Coronary artery (tissue), 2 donors: ENCODE measurements around the gene AUH.

Experiments used
- DNase-seq: peaks from one replicate; pipeline ENCODE4 v3.0.0-alpha.2; 2017; ENCODE audit warnings: low spot score
- H3K27ac ChIP-seq, 2 donors: fragments of 200-600 bp; sonication (generic); one replicate each; pipeline ENCODE4 v1.5.1; 2016 to 2019
- H3K4me3 ChIP-seq: fragments of 200-600 bp; sonication (generic); 2 replicates; pipeline ENCODE4 v1.5.1; 2016; ENCODE audit warnings: mild to moderate bottlenecking, moderate library complexity
- TF ChIP-seq, protein P1 (sequence below): fragments of 200-600 bp; sonication (generic); IDR thresholded peaks from one replicate; pipeline ENCODE4 v1.5.1; 2019; ENCODE audit warnings: antibody characterized with exemption

Gene AUH

DNA sequence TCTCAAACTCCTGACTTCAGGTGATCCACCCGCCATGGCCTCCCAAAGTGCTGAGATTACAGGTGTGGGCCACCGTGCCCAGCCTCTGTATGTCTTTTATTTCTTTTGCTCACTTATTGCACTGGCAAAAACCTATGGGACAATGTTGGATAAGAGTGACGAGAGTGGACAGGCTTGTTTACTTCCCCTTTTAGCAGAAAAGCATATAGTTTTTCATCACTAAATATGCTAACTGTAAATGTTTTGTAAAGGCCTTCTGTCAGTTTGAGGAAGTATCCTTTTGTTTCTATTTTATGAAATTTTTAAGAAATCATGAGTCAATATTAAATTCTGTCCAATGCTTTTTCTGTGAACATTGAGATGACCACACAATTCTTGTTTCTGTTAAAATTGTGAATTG lies 103.3 kb downstream of the AUH start:
- TF ChIP-seq, protein P1, sequence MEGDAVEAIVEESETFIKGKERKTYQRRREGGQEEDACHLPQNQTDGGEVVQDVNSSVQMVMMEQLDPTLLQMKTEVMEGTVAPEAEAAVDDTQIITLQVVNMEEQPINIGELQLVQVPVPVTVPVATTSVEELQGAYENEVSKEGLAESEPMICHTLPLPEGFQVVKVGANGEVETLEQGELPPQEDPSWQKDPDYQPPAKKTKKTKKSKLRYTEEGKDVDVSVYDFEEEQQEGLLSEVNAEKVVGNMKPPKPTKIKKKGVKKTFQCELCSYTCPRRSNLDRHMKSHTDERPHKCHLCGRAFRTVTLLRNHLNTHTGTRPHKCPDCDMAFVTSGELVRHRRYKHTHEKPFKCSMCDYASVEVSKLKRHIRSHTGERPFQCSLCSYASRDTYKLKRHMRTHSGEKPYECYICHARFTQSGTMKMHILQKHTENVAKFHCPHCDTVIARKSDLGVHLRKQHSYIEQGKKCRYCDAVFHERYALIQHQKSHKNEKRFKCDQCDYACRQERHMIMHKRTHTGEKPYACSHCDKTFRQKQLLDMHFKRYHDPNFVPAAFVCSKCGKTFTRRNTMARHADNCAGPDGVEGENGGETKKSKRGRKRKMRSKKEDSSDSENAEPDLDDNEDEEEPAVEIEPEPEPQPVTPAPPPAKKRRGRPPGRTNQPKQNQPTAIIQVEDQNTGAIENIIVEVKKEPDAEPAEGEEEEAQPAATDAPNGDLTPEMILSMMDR: no peak
- H3K27ac ChIP-seq: no peak overlapping the region
- DNase-seq: no peak
- H3K4me3 ChIP-seq: no peak overlapping the region

DNA sequence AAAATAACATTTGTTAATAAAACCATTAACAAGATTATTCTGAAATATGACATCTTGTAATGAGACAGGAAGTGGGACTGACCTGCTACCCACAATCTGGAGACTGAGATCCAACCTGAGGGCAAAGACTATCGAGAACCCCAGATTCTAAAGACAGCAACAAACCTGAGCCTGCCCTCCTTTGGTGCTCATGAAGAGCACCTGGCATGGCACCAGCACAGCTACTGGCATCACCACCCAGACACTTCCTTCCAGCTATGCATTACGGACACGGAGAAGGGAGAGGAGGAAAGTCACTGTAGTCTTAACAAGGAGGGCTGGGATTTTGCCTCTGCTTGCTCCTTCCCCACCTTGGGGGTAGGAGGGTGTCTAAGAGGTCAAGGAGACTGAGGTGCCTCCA lies 105.5 kb downstream of the AUH start:
- no peak for DNase-seq
- Histone ChIP-seq H3K4me3 (no peak overlapping the region), H3K27ac (no peak overlapping the region)
- TF ChIP-seq, protein P1: no peak

DNA sequence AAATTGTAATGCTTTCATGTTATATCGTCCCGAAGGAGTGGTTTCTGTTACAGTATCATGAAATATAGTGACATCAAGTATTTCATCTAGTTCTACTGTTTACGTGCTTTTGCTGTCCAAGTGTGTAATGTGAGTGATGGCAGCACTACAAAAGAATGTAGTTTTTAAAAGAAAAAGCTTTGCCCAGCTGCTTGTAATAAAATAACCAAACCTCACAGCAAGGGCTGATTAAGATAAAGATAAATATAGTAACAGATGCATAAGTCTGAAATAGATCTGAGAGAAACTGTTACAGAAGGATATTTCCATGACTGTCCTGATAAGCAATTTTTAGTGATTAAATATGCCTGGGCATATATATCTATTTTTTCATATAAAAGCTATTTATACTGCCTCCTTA lies 106.4 kb downstream of the AUH start:
- no peak for DNase-seq
- Histone ChIP-seq H3K27ac (no peak overlapping the region), H3K4me3 (no peak overlapping the region)
- TF ChIP-seq, protein P1: no peak

DNA sequence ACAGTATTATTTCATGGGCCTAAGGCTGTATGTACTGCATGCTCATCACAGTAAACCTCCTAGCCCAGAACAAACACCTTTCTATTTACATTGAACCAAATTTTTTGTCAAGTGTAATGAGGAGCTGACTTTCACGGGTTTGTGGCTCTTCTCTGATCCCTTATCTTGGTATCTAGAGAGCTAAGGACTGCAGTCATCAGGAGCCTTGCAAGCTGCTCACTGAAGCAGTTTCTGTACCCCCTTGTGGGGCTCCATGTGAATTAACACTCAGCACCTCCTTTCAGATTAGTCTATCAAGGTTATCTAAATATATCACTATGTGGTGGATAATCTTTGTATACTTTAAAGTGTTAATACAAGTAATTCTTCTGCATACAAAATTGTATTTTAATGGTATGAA lies 108.2 kb downstream of the AUH start:
- Histone ChIP-seq H3K4me3 (no peak overlapping the region), H3K27ac (no peak overlapping the region)
- TF ChIP-seq, protein P1: no peak
- no peak for DNase-seq

DNA sequence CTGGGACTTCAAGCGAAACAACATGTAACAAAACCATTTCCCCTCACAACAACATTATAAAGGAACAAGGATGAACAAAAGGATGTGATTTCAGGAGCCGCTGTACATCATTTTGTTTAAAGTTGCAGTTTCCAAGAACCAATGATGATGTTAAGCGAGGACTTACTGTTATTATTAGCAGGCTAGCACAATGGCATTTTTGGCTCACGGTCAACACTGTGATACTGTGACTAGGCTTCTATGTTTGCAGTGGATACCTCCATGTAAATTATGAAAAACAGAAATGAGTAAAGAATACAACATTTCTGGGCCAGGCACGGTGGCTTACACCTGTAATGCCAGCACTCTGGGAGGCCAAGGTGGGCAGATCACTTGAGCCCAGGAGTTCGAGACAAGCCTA lies 113.0 kb downstream of the AUH start:
- no peak for DNase-seq
- Histone ChIP-seq H3K27ac (no peak overlapping the region), H3K4me3 (no peak overlapping the region)
- TF ChIP-seq, protein P1: no peak

DNA sequence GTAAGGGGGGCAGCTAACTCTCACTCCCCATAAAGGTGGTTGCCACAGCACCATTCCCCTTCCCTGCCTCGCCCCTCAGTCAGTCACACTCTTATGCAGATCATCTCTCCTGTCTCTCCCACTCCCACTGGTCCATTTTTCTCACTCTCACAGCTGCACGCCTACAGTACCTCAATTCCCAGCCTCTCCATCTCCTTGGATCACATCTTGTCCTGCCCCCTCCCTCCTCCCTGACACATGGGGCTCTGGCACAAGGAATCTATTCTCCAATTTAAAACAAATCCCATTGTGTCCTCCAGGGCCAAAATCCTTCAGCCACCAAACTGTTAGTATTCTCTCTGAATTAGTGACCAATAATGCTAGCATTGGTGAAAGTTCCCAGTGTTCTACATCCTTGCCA lies 114.4 kb downstream of the AUH start:
- DNase-seq: no peak

DNA sequence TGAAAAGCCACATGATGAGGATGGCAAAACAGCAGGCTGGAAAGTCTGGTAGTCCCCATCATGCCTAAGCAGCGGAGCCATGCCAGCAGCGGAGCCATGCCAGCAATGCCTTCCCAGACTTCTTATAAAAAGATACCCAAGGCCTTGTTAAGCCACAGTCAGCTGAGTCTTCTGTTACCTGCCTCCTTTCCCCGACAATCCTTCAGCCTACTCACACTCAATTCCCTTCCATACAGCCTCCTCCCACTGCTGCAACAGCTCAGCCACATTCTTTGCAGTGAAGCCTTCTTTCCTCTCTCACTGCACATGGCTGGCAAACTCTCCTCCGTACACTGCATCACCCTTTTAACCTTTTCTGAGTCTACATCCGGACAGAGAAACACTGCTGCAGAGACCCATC lies 114.9 kb downstream of the AUH start:
- H3K27ac ChIP-seq: no peak overlapping the region
- H3K4me3 ChIP-seq: no peak overlapping the region
- no peak for DNase-seq
- TF ChIP-seq, protein P1: no peak

More for the DNA sequence above, 114.4 kb downstream of the AUH start:
- H3K27ac ChIP-seq: no peak overlapping the region
- no peak overlapping the region for H3K4me3 ChIP-seq
- TF ChIP-seq, protein P1: no peak
